ENCODE measurements around the gene DCST2. TPM values are rescaled to one million over a fixed set of nuclear protein-coding genes. Genes with fewer than 3 reads are reported as not detected.

The DCST2 gene
- total and polyA plus RNA-seq, 2 donors (not counting 3 experiments of a cell fraction or from before 2014, with no cell fraction given) = 0.29 to 0.51 TPM

DNA sequence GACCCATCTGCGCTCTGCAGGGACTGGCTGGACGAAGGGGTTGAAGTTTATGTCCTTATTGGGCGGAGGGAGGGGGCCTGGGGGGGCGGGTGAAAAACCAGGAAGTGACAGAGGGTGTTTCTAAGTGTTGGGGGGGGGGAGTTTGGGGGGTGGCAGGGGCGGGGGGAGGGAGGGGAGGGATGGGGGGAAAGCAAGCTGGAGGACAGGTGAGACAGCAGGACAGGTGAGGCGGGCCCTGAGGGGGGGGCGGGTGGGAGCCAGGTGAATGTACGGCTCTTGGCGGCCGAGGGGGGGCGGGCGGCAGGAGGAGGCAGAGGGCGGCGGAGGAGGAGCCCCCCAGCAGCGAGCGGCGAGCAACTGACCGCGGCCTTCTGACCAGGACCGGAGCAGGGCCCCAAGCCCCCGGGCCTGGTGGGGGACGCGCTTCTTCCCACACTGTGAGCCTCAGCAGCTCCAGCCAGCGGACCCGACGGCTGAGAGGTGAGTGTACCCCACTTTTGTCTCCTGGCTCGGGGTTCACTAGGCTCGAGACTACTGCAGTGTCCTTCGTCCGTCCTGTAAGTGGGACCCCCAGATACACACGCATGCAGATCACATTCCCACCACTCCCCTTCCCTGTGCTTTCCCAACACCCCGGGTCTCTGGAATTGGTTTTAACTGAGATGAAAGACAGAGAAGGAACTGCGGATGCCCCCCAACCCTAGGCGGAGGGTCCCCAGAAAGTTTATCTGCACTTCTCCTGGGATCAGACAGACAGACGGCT is 30.9 kb downstream of the DCST2 start, which contains the start of gene ZBTB7B:
Gene ZBTB7B (plus strand): TSS at position 339 of the 763 bp plus-strand sequence. CDS start 11,859 bp downstream, outside the sequence.
- POLR2A ChIA-PET = no interaction called here

DNA sequence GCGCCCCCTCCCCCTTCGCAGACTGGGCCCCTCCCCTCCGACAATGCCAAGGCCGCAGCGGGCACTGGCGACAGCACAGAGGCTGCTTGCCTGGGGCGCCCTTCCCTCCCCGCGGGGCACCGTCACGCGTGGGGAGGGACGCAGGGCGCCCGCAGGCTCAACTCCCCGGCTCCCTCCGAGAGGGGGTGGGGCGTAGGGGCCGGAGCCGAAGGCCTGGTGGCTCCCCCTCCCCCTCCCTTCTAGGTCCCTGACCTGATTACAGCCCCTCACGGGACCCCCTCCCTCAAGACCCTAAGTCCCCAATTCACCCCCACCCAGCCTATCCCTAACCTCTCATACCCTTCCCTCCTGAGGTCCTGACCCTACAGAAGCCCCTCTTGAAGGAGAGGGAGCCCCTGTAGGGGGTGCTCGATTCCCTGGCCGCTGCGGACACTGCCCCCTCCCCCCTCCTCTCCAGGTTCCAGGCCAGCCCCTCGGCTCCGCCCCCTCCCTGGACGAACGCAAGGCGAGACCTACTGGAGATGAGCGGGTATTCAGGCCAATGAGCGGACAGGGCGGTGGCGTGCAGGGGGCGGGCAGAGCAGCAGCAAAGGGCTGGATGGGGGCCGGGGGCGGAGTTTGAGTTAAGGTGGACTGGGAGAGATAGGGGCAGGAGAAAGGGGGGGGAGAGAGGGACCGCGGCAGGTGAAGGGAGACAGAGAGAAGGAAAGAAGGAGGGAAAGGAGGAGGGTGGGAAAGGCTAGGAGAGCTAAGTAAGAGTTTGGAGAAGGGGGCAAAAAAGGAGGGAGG is 31.7 kb downstream of the DCST2 start:
- TF ChIP-seq, protein P1, sequence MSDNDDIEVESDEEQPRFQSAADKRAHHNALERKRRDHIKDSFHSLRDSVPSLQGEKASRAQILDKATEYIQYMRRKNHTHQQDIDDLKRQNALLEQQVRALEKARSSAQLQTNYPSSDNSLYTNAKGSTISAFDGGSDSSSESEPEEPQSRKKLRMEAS (IDR thresholded peaks at IDR 0.05; ENCODE audit: insufficient read depth, insufficient read length) = no peak
- TF ChIP-seq, protein P2, sequence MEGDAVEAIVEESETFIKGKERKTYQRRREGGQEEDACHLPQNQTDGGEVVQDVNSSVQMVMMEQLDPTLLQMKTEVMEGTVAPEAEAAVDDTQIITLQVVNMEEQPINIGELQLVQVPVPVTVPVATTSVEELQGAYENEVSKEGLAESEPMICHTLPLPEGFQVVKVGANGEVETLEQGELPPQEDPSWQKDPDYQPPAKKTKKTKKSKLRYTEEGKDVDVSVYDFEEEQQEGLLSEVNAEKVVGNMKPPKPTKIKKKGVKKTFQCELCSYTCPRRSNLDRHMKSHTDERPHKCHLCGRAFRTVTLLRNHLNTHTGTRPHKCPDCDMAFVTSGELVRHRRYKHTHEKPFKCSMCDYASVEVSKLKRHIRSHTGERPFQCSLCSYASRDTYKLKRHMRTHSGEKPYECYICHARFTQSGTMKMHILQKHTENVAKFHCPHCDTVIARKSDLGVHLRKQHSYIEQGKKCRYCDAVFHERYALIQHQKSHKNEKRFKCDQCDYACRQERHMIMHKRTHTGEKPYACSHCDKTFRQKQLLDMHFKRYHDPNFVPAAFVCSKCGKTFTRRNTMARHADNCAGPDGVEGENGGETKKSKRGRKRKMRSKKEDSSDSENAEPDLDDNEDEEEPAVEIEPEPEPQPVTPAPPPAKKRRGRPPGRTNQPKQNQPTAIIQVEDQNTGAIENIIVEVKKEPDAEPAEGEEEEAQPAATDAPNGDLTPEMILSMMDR (IDR thresholded peaks at IDR 0.05; ENCODE audit: extremely low read depth in 1 of 2, insufficient read depth in 1 of 2, low read depth in 1 of 2, low read length in 2 of 2) = peak; percentile 12 to 63
- no peak for TF ChIP-seq FOS (IDR thresholded peaks at IDR 0.05; ENCODE audit: borderline replicate concordance, insufficient read depth, low read length)
- TF ChIP-seq GATA2 (IDR thresholded peaks at IDR 0.05; ENCODE audit: insufficient read depth, insufficient read length, low read depth, low read length) = no peak
- TF ChIP-seq MYC (IDR thresholded peaks at IDR 0.05; ENCODE audit: low read depth, low read length) = no peak
- TF ChIP-seq POLR2A (IDR thresholded peaks at IDR 0.05; ENCODE audit: low read depth, low read length) = no peak
- TF ChIP-seq JUN (IDR thresholded peaks at IDR 0.05; ENCODE audit: borderline replicate concordance, insufficient read depth, insufficient read length, low read depth) = no peak
- H4K20me1 ChIP-seq (replicated peaks; ENCODE audit: control insufficient read depth, extremely low read depth, insufficient read depth, low read length) = no peaks in the 10 kb centered on the region
- DNase-seq (ENCODE audit: low read depth, low spot score) = peak; percentile 99
- ChIA-PET POLR2A (interaction anchor here (1.0 kb wide), 1 partner anchor 29 kb away, joined by 3 read pairs; no protein-coding TSS in a partner anchor), CTCF (interaction anchor here (3.1 to 6.5 kb wide), 4 partner anchors 13 to 65 kb away, joined by 12 to 87 read pairs (median 47); partner anchors contain the start of genes ADAM15, CKS1B, PMVK and SHC1)
- BruUV-seq (replicated peaks) = no TSS peak
- H3K27me3 ChIP-seq (ENCODE audit: control insufficient read depth in 2 of 2, insufficient read depth in 2 of 2, low read length in 2 of 2) = no peaks in the 10 kb centered on the region
- no peaks in the 10 kb centered on the region for H3K9me3 ChIP-seq (replicated peaks; ENCODE audit: control insufficient read depth, insufficient read depth, low read length)
- peaks cover 25% of the 10 kb centered on the region for H3K4me1 ChIP-seq (ENCODE audit: control insufficient read depth, extremely low read depth, insufficient read depth, low read length)
- H3K4me2 ChIP-seq (ENCODE audit: insufficient read depth, low read length) = peak overlapping the region; percentile 87
- peak; percentile 99 for FAIRE-seq
- H3K9me1 ChIP-seq (replicated peaks; ENCODE audit: control insufficient read depth, extremely low read depth, insufficient read depth, low read length) = no peaks in the 10 kb centered on the region
- no peaks in the 10 kb centered on the region for H3K36me3 ChIP-seq (ENCODE audit: control insufficient read depth in 2 of 2, extremely low read depth in 1 of 2, insufficient read depth in 2 of 2, low read length in 2 of 2)
- dilution Hi-C loops (cut with MboI; ENCODE audit: extremely low pct_ligation_motif_present, low sequenced_read_pairs) = no loop called here
- intact Hi-C loops (cut with micrococcal nuclease) = loop anchor here (1.0 to 5.0 kb wide), 9 partner anchors 15 to 445 kb away; partner anchors contain the start of genes ADAM15, PBXIP1 and UBE2Q1
- peak overlapping the region; percentile 93 for H2AFZ ChIP-seq (ENCODE audit: low read depth, low read length)
- peak overlapping the region; percentile 40 for H3K9ac ChIP-seq (replicated peaks; ENCODE audit: extremely low read depth, insufficient read depth, low read length)
- H3K79me2 ChIP-seq (ENCODE audit: control insufficient read depth, insufficient read depth, low read length) = peaks cover 16% of the 10 kb centered on the region
- H3K4me3 ChIP-seq (replicated peaks in 1 of 3; ENCODE audit: insufficient read depth in 1 of 3, low read depth in 1 of 3, low read length in 3 of 3) = peak overlapping the region; percentile 57 to 94 (median 61)
- H3K27ac ChIP-seq (ENCODE audit: insufficient read depth, low read depth, low read length) = peak overlapping the region; percentile 26

More for the DNA sequence above, 30.9 kb downstream of the DCST2 start, which contains the start of gene ZBTB7B:
- no TSS peak for BruUV-seq (replicated peaks)
- FAIRE-seq (peak; percentile 48), DNase-seq (ENCODE audit: low read depth, low spot score) (peak; percentile 54)
- peak within 1 kb of the TSS; percentile 69 for H3K9ac ChIP-seq (replicated peaks; ENCODE audit: extremely low read depth, insufficient read depth, low read length)
- TF ChIP-seq FOS (IDR thresholded peaks at IDR 0.05; ENCODE audit: borderline replicate concordance, insufficient read depth, low read length) = no peak
- TF ChIP-seq MYC (IDR thresholded peaks at IDR 0.05; ENCODE audit: low read depth, low read length) = no peak
- TF ChIP-seq GATA2 (IDR thresholded peaks at IDR 0.05; ENCODE audit: insufficient read depth, insufficient read length, low read depth, low read length) = no peak
- TF ChIP-seq EZH2 (IDR thresholded peaks at IDR 0.05; ENCODE audit: borderline replicate concordance, low read depth, low read length, severe bottlenecking) = no peak
- H3K27ac ChIP-seq (ENCODE audit: insufficient read depth, low read depth, low read length) = peak within 1 kb of the TSS; percentile 63
- no peaks in the 10 kb centered on the region for H3K9me3 ChIP-seq (replicated peaks; ENCODE audit: control insufficient read depth, insufficient read depth, low read length)
- peaks cover 25% of the 10 kb centered on the region for H3K4me1 ChIP-seq (ENCODE audit: control insufficient read depth, extremely low read depth, insufficient read depth, low read length)
- H3K36me3 ChIP-seq (ENCODE audit: control insufficient read depth in 2 of 2, extremely low read depth in 1 of 2, insufficient read depth in 2 of 2, low read length in 2 of 2) = no peaks in the 10 kb centered on the region
- no peaks in the 10 kb centered on the region for H3K27me3 ChIP-seq (ENCODE audit: control insufficient read depth in 2 of 2, insufficient read depth in 2 of 2, low read length in 2 of 2)
- intact Hi-C loops (cut with micrococcal nuclease) = loop anchor here (1.0 to 5.0 kb wide), 8 partner anchors 15 to 445 kb away; partner anchors contain the start of genes ADAM15, PBXIP1 and UBE2Q1
- H3K4me2 ChIP-seq (ENCODE audit: insufficient read depth, low read length) = peak within 1 kb of the TSS; percentile 87
- no peaks in the 10 kb centered on the region for H4K20me1 ChIP-seq (replicated peaks; ENCODE audit: control insufficient read depth, extremely low read depth, insufficient read depth, low read length)
- peaks cover 16% of the 10 kb centered on the region for H3K79me2 ChIP-seq (ENCODE audit: control insufficient read depth, insufficient read depth, low read length)
- dilution Hi-C loops (cut with MboI; ENCODE audit: extremely low pct_ligation_motif_present, low sequenced_read_pairs) = no loop called here
- CTCF ChIA-PET = interaction anchor here (1.0 to 6.5 kb wide), 5 partner anchors 9 to 82 kb away, joined by 3 to 87 read pairs (median 4); partner anchors contain the start of genes LENEP, PYGO2 and SHC1
- peak within 1 kb of the TSS; percentile 57 to 94 (median 65) for H3K4me3 ChIP-seq (replicated peaks in 1 of 3; ENCODE audit: insufficient read depth in 1 of 3, low read depth in 1 of 3, low read length in 3 of 3)
- peak within 1 kb of the TSS; percentile 93 for H2AFZ ChIP-seq (ENCODE audit: low read depth, low read length)
- no peaks in the 10 kb centered on the region for H3K9me1 ChIP-seq (replicated peaks; ENCODE audit: control insufficient read depth, extremely low read depth, insufficient read depth, low read length)

All from endothelial cell of umbilical vein (primary cell).